Ovary (tissue), 3 donors: ENCODE results near the gene PDE8A.

Experiments used
- CTCF ChIP-seq, 3 donors: fragments of 450-650 bp in 2 of 3; fragments of 200-600 bp in 1 of 3; IDR thresholded peaks; one replicate each; pipeline versions ENCODE4 v1.5.1 to v1.8.0; 2016 to 2022; ENCODE audit warnings: antibody characterized with exemption in 3 of 3, mild to moderate bottlenecking in 1 of 3
- EP300 ChIP-seq: sonication (generic); formaldehyde crosslinking; IDR thresholded peaks from one replicate; pipeline ENCODE4 v1.6.1; 2017; ENCODE audit warnings: antibody characterized with exemption
- POLR2A ChIP-seq: fragments of 450-650 bp; IDR thresholded peaks from one replicate; pipeline ENCODE4 v1.6.1; 2017; ENCODE audit warnings: antibody characterized with exemption, mild to moderate bottlenecking, moderate library complexity
- donor health status: DM: no; HTN: no; CAD: no.

GRCh38 chr15:84949845-84950569, 31.6 kb upstream of the PDE8A start:
- TF ChIP-seq POLR2A (no peak), CTCF (IDR thresholded peaks at IDR 0.05) (no peak), EP300 (no peak)
